HG02763 (cell line): ENCODE results near the gene MAGEA11.
"Not testable (repeated sequence)": the region's sequence is repeated elsewhere in the genome, so short reads cannot be mapped to it uniquely, and the experiment has no call there.

Experiments
- ATAC-seq: cut with Tn5 transposase; IDR thresholded peaks from one replicate; pipeline ENCODE4 v1.9.1; 2021; ENCODE audit warnings: mild to moderate bottlenecking, moderate library complexity; ENCODE audit not compliant: unreplicated experiment

The MAGEA11 gene

DNA sequence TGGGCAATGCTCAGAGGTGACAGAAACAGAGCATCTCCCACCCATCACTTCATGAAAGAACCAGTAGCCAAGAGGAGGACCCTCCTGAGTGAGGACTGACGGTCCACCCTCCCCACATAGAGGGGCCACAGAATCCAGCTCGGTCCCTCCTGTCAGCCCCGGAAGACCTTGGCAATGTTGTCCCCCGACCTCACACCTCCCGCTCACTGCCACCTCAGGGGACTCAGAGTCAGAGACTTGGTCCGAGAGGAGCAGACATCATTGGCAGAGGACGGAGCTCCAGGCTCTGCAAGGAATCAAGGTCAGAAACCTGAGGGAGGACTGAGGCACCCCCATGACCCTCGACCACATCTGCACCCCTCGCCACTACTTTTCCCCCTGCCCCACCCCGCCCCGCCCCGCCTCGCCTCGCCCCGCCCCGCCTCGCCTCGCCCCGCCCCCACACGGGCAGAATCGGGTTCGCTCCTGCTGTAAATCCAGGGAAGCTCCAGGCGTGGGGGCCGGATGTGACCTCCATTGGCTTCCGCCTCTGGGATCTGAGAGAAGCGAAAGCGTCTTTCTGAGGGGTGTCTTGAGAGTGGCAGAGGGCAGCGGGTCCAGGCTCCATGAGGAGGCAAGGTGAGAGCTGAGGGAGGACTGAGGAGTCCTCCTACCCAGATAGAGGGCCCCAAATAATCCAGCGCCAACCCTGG is at the start of gene MAGEA11:
TSS of gene MAGEA11 (plus strand) at position 516 of the 692 bp plus-strand sequence. CDS start 1,100 bp downstream, outside the sequence.
- no peak for ATAC-seq

- ATAC-seq = not testable (repeated sequence)
Measured at GRCh38 chrX:149675088-149675487, 36.8 kb upstream of the MAGEA11 start.

DNA sequence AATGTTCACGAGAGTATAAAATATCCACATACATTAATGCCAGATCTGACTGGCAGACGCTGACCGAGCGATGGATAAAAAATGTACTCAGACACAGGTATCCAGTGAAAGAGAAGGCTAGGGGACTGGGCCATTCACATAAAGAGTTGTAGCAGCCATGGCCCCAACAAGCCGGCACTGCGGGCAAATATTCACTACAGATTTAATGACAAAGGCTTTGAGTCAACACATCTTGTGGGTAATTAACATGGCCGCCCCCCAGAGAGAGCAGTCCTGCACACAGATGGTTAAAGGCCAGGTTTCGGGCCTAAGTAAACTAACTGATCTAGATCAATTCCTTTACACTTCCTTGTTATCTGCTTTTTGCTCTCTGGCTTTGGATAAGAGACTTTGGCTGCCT is 36.3 kb upstream of the MAGEA11 start:
- not testable (repeated sequence) for ATAC-seq

DNA sequence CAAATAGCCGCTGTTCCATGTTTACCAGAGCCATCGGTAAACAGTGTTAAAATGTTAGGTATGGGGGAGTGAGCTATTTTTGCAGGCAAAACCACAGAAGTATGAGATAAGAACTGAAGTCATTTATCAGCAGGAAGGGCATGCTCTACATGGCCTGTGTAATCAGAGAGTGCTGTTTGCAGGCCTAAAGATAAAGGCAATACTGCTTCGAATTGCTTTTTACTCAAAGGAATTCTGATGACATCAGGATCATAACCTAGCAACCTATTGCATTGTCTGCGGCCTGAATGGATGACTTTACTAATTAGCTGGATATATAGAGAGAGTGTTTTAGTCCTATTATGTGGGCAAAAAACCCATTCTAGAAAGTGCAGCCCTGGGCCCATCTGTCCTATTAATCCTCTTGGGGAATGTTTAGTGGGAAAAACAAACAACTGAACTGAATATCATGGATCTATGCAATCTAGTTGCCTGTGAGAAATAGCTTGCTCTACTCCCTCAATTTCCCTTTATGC is 32.6 kb upstream of the MAGEA11 start:
- ATAC-seq = not testable (repeated sequence)

GRCh38 chrX:149681182-149681581 is 30.7 kb upstream of the MAGEA11 start:
- no peak for ATAC-seq

- ATAC-seq = no peak
Measured at GRCh38 chrX:149682031-149682430, 29.8 kb upstream of the MAGEA11 start.

- ATAC-seq = no peak
Measured at GRCh38 chrX:149682956-149683947, 28.6 kb upstream of the MAGEA11 start.

DNA sequence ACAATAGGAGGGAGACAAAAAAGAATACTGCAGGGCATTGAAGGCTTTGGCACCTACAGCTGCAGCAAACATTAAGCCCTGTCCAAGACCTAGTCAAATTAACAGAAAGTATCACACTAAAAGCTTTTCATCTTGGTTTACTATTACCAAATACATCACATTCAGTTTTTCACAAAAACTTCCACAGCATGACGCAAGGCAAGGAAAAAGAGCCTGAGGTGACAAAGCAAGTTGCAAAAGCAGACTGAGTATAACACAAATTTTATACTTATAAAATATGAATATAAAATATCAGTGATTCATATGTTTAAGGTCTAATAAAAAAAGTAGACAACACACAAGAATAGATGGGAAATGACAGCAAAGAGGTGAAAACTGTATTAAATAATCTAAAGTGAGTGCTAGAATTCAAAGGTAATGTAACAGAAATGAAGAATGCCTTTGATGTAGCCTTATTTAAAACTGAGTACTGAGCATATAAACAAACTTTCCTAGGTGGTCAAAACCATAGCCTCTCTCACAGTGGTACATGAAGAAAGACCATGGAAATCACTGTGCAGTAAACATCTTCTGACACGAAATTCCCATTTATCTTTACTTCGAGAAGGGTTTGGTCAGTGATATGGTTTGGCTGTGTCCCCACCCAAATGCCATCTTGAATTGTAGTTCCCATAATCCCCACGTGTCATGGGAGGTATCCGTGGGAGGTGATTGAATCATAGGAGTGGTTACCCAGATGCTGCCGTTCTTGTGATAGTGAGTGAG is 27.7 kb upstream of the MAGEA11 start:
- no peak for ATAC-seq

GRCh38 chrX:149687991-149688390 is 23.9 kb upstream of the MAGEA11 start:
- ATAC-seq = no peak

DNA sequence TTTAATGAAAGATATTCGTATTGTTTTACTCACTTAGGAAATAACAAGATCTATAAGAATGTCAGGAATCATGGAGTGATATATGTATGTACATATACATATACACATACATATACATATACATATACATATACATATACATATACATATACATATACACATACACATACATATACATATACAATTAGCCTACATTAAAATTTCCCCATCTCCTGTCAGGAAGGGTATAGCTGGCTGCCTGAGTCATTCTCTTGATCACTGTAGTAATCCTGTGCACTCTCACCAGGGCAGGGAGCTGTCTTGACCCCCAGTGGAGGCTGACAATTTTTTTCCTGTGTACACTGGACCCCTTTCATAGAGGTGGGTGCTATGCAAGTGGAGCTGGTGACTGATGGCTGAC is 23.3 kb upstream of the MAGEA11 start:
- no peak for ATAC-seq

DNA sequence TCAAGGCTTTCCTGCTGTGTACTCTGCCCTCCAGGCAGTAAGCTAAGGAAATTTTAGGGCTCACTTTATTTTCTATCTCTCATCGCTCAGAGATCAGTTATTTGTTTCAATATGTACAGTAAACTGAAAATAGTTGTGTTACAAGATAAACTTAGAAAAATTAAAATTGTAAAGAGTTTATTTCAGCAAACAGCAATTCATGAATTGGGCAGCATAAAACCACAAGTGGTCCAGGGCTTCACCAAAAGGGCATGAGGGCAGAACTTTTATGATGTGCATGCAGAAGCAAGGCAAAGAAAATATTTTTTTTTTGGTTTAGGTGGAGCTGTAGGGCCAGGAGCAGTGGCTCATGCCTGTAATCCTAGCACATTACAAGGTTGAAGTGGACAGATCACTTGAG is 20.1 kb upstream of the MAGEA11 start:
- ATAC-seq = no peak

GRCh38 chrX:149692686-149693272 is 19.1 kb upstream of the MAGEA11 start:
- not testable (repeated sequence) for ATAC-seq

GRCh38 chrX:149699761-149700160 is 12.1 kb upstream of the MAGEA11 start:
- ATAC-seq = no peak

GRCh38 chrX:149704664-149705063 is 7.2 kb upstream of the MAGEA11 start:
- no peak for ATAC-seq

- ATAC-seq = no peak
Measured at GRCh38 chrX:149707147-149707901, 4.5 kb upstream of the MAGEA11 start.

GRCh38 chrX:149712831-149713230 is 971 bp downstream of the MAGEA11 start:
- no peak for ATAC-seq

GRCh38 chrX:149713279-149714050 is 1.6 kb downstream of the MAGEA11 start:
- no peak for ATAC-seq

DNA sequence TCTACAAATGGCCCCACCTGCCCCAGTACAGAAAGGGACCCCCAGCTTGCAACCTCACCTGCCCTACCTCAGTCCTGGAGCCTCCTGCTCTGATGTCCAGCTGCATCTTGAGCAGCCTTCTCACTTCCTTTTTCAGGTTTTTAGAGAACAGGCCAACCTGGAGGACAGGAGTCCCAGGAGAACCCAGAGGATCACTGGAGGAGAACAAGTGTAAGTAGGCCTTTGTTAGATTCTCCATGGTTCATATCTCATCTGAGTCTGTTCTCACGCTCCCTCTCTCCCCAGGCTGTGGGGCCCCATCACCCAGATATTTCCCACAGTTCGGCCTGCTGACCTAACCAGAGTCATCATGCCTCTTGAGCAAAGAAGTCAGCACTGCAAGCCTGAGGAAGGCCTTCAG is 3.6 kb downstream of the MAGEA11 start:
- no peak for ATAC-seq

GRCh38 chrX:149716632-149717031 is 4.8 kb downstream of the MAGEA11 start:
- ATAC-seq = no peak
